HCT116 (cell line): ENCODE measurements around the gene NASP. TPM values are rescaled to one million over a fixed set of nuclear protein-coding genes. Genes with fewer than 3 reads are reported as not detected.

Experiments
- ATAC-seq: fragments of 200-7000 bp; cut with Tn5 transposase; 2 replicates; pipeline ENCODE4 v1.9.1; 2020; ENCODE audit warnings: mild to moderate bottlenecking, moderate library complexity
- BruUV-seq: library from RNA; stranded (reverse); fragments of 400-500 nt; replicated peaks from 2 replicates; lab custom pipeline; 2021; lab: Mats Ljungman, UMichigan
- CTCF ChIA-PET: fragments of 300-600 bp; sonication (Branson Sonifier 250); formaldehyde crosslinking; loops from one replicate; lab custom pipeline; 2021; ENCODE audit warnings: antibody characterized with exemption; lab: Charles Lee
- POLR2A ChIA-PET: fragments of 300-600, 350-600 bp; sonication (Branson Sonifier 250); formaldehyde crosslinking; loops from one replicate; lab custom pipeline; 2021; ENCODE audit warnings: antibody characterized with exemption; lab: Charles Lee
- RAD21 ChIA-PET, 2 experiments: fragments of 300-600 bp; sonication (Branson Sonifier 250); formaldehyde crosslinking; loops; one replicate each; lab custom pipeline; 2023; ENCODE audit warnings: low total read pairs in 2 of 2; ENCODE audit not compliant: uncharacterized antibody in 2 of 2, unreplicated experiment in 2 of 2, low non-redundant PET in 1 of 2; lab: Charles Lee
- DNase-seq: peaks from one replicate; pipeline ENCODE4 v3.0.0-alpha.2; 2010; ENCODE audit warnings: low read depth, low spot score
- H2AFZ ChIP-seq: fragments of 200-600 bp; shearing (Covaris generic), sonication (generic); 2 replicates; pipeline ENCODE4 v1.6.1; 2017; ENCODE audit warnings: low read depth, mixed run types, mixed read lengths, antibody characterized with exemption, low read length; ENCODE audit not compliant: poor library complexity, severe bottlenecking
- H3K27ac ChIP-seq: 2 replicates; pipeline ENCODE4 v1.5.1; 2012; ENCODE audit warnings: low read depth, low read length
- H3K27me3 ChIP-seq: fragments of 200-600 bp; sonication (generic); 2 replicates; pipeline ENCODE4 v1.6.1; 2016; ENCODE audit warnings: mixed run types, low read length, mixed read lengths; ENCODE audit not compliant: insufficient read depth
- H3K36me3 ChIP-seq, 2 experiments: fragments of 200-500 bp in 1 of 2; fragments of 200-600 bp in 1 of 2; sonication (Bioruptor generic) in 1 of 2; sonication (generic) in 1 of 2; 2 replicates each; pipeline versions ENCODE4 v1.5.1 to v1.6.1; 2014 to 2016; ENCODE audit warnings: low read length in 2 of 2, inconsistent platforms in 1 of 2, mixed read lengths in 1 of 2, mixed run types in 1 of 2; ENCODE audit not compliant: insufficient read depth in 2 of 2, control insufficient read depth in 1 of 2
- H3K4me1 ChIP-seq, 2 experiments: fragments of 200-600 bp in 1 of 2; sonication (generic) in 1 of 2; 2 replicates each; pipeline versions ENCODE4 v1.5.1 to v1.6.1; 2012 to 2017; ENCODE audit warnings: low read length in 2 of 2, inconsistent platforms in 1 of 2, mild to moderate bottlenecking in 1 of 2, mixed read lengths in 1 of 2, mixed run types in 1 of 2, moderate library complexity in 1 of 2; ENCODE audit not compliant: insufficient read depth in 2 of 2, control insufficient read depth in 1 of 2
- H3K4me2 ChIP-seq: fragments of 200-600 bp; sonication (generic); 2 replicates; pipeline ENCODE4 v1.6.1; 2017; ENCODE audit warnings: mixed run types, low read length, mixed read lengths
- H3K4me3 ChIP-seq, 2 experiments: fragments of 200-600 bp in 1 of 2; sonication (generic) in 1 of 2; replicated peaks in 1 of 2; 2 replicates each; pipeline ENCODE4 v1.5.1; 2011 to 2016; ENCODE audit warnings: low read length in 2 of 2, control low read depth in 1 of 2, low read depth in 1 of 2, mild to moderate bottlenecking in 1 of 2, mixed read lengths in 1 of 2, mixed run types in 1 of 2
- H3K79me2 ChIP-seq: fragments of 200-600 bp; sonication (generic); 2 replicates; pipeline ENCODE4 v1.6.1; 2017; ENCODE audit warnings: mild to moderate bottlenecking, mixed run types, low read length, moderate library complexity, mixed read lengths; ENCODE audit not compliant: insufficient read depth
- H3K9ac ChIP-seq: fragments of 200-600 bp; sonication (generic); 2 replicates; pipeline ENCODE4 v1.6.1; 2016; ENCODE audit warnings: low read length, mixed read lengths
- H3K9me2 ChIP-seq: fragments of 200-600 bp; sonication (generic), shearing (Covaris generic); 2 replicates; pipeline ENCODE4 v1.6.1; 2017; ENCODE audit warnings: mixed run types, mild to moderate bottlenecking, moderate library complexity; ENCODE audit not compliant: insufficient read depth
- H3K9me3 ChIP-seq, 2 experiments: fragments of 200-500 bp in 1 of 2; fragments of 200-600 bp in 1 of 2; sonication (Bioruptor generic) in 1 of 2; sonication (generic) in 1 of 2; 2 replicates each; pipeline ENCODE4 v1.6.1; 2014 to 2017; ENCODE audit warnings: low read length in 2 of 2, mixed read lengths in 2 of 2, inconsistent platforms in 1 of 2, low read depth in 1 of 2, mild to moderate bottlenecking in 1 of 2, mixed run types in 1 of 2, moderate library complexity in 1 of 2; ENCODE audit not compliant: control insufficient read depth in 1 of 2, insufficient read depth in 1 of 2
- H4K20me1 ChIP-seq: fragments of 200-600 bp; sonication (generic), shearing (Covaris generic); 2 replicates; pipeline ENCODE4 v1.6.1; 2017; ENCODE audit warnings: mixed run types, mild to moderate bottlenecking, moderate library complexity; ENCODE audit not compliant: insufficient read depth
- CEBPB ChIP-seq: IDR thresholded peaks from 2 replicates; pipeline ENCODE4 v1.6.1; 2012; ENCODE audit warnings: low read depth
- ELF1 ChIP-seq: IDR thresholded peaks from 2 replicates; pipeline ENCODE4 v1.6.1; 2012; ENCODE audit warnings: low read depth, borderline replicate concordance
- EZH2 ChIP-seq: fragments of 200-600 bp; sonication (generic); IDR thresholded peaks from 2 replicates; pipeline ENCODE4 v1.6.1; 2017; ENCODE audit warnings: antibody characterized with exemption, mixed run types
- EZH2phosphoT487 ChIP-seq: fragments of 200-600 bp; IDR thresholded peaks from 2 replicates; pipeline ENCODE4 v1.6.1; 2018; ENCODE audit warnings: antibody characterized with exemption, borderline replicate concordance
- JUND ChIP-seq: IDR thresholded peaks from 2 replicates; pipeline ENCODE4 v1.6.1; 2012
- POLR2AphosphoS5 ChIP-seq: IDR thresholded peaks from 2 replicates; pipeline ENCODE4 v1.6.1; 2011; ENCODE audit warnings: mild to moderate bottlenecking, low read depth, low read length, moderate library complexity
- SRF ChIP-seq: IDR thresholded peaks from 2 replicates; pipeline ENCODE4 v1.6.1; 2012; ENCODE audit warnings: low read depth
- TCF7L2 ChIP-seq: IDR thresholded peaks from 2 replicates; pipeline ENCODE4 v1.7.0; 2011; ENCODE audit warnings: borderline replicate concordance, inconsistent platforms; ENCODE audit not compliant: insufficient read depth, insufficient read length; ENCODE audit errors: extremely low read depth
- YY1 ChIP-seq: IDR thresholded peaks from 2 replicates; pipeline ENCODE4 v1.6.1; 2011; ENCODE audit warnings: low read length, low read depth, moderate library complexity, mild to moderate bottlenecking; ENCODE audit not compliant: insufficient replicate concordance; ENCODE audit errors: extremely low read depth
- ZBTB33 ChIP-seq: IDR thresholded peaks from 2 replicates; pipeline ENCODE4 v1.6.1; 2011; ENCODE audit warnings: mild to moderate bottlenecking, low read length, moderate library complexity; ENCODE audit not compliant: insufficient replicate concordance; ENCODE audit errors: extremely low read depth
- intact Hi-C: fragments of 100-400 bp; cut with micrococcal nuclease; formaldehyde crosslinking; loops from 2 replicates; pipeline ENCODE4 v1.10.0; 2022
- total RNA-seq: library from RNA; stranded (reverse); gene quantifications from one replicate; pipeline ENCODE4 v1.2.1, GENCODE V29; 2021; ENCODE audit not compliant: unreplicated experiment
- TF ChIP-seq, protein P1 (sequence below): IDR thresholded peaks from 2 replicates; pipeline ENCODE4 v1.6.1; 2012
- TF ChIP-seq, protein P2 (sequence below), 3 experiments: fragments of 200-600 bp in 1 of 3; sonication (generic) in 1 of 3; IDR thresholded peaks in 2 of 3; conservative IDR thresholded peaks in 1 of 3; 2 replicates each; pipeline ENCODE4 v1.5.1; 2012 to 2017; ENCODE audit warnings: low read depth in 2 of 3, low read length in 2 of 3, antibody characterized with exemption in 1 of 3, borderline replicate concordance in 1 of 3, control low read depth in 1 of 3, mild to moderate bottlenecking in 1 of 3, mixed read lengths in 1 of 3, mixed run types in 1 of 3, moderate library complexity in 1 of 3; ENCODE audit not compliant: insufficient read depth in 1 of 3

The NASP gene
- total RNA-seq, 1 experiment from 2014 or later: 185 TPM

- BruUV-seq: no TSS peak
- RAD21 ChIA-PET: no interaction called here
- no peaks in the 10 kb centered on the region for H3K9me3 ChIP-seq
- no peak for TF ChIP-seq SRF
- TF ChIP-seq YY1: no peak
- no peak for TF ChIP-seq JUND
- no peak for TF ChIP-seq CEBPB
- TF ChIP-seq POLR2AphosphoS5: no peak
- no peak for TF ChIP-seq TCF7L2
- TF ChIP-seq EZH2phosphoT487: no peak
- TF ChIP-seq ELF1: no peak
- no peak for TF ChIP-seq ZBTB33
- TF ChIP-seq, protein P1, sequence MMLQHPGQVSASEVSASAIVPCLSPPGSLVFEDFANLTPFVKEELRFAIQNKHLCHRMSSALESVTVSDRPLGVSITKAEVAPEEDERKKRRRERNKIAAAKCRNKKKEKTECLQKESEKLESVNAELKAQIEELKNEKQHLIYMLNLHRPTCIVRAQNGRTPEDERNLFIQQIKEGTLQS: no peak
- TF ChIP-seq, protein P2, sequence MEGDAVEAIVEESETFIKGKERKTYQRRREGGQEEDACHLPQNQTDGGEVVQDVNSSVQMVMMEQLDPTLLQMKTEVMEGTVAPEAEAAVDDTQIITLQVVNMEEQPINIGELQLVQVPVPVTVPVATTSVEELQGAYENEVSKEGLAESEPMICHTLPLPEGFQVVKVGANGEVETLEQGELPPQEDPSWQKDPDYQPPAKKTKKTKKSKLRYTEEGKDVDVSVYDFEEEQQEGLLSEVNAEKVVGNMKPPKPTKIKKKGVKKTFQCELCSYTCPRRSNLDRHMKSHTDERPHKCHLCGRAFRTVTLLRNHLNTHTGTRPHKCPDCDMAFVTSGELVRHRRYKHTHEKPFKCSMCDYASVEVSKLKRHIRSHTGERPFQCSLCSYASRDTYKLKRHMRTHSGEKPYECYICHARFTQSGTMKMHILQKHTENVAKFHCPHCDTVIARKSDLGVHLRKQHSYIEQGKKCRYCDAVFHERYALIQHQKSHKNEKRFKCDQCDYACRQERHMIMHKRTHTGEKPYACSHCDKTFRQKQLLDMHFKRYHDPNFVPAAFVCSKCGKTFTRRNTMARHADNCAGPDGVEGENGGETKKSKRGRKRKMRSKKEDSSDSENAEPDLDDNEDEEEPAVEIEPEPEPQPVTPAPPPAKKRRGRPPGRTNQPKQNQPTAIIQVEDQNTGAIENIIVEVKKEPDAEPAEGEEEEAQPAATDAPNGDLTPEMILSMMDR (IDR thresholded peaks at IDR 0.05 in 2 of 3, conservative IDR thresholded peaks at IDR 0.05 in 1 of 3; ENCODE audit: borderline replicate concordance in 1 of 3, insufficient read depth in 1 of 3, low read depth in 2 of 3, low read length in 2 of 3): no peak
- no peak for TF ChIP-seq EZH2
- H2AFZ ChIP-seq: no peak overlapping the region
- peaks cover 16 to 20% of the 10 kb centered on the region in 2 experiments; a peak in 2 of 4 replicates for H3K36me3 ChIP-seq
- H3K27me3 ChIP-seq: no peaks in the 10 kb centered on the region
- H3K79me2 ChIP-seq: no peaks in the 10 kb centered on the region
- H3K4me2 ChIP-seq: no peak overlapping the region
- intact Hi-C loops: no loop called here
- no peak overlapping the region for H3K4me3 ChIP-seq
- DNase-seq: no peak
- no peak overlapping the region for H3K27ac ChIP-seq
- CTCF ChIA-PET: no interaction called here
- H3K4me1 ChIP-seq: no peaks in the 10 kb centered on the region
- H4K20me1 ChIP-seq: peaks cover 5% of the 10 kb centered on the region; the same call in 1 of the 2 replicates
- ATAC-seq: no peak
- no peak overlapping the region for H3K9ac ChIP-seq
- POLR2A ChIA-PET: no interaction called here
- no peaks in the 10 kb centered on the region for H3K9me2 ChIP-seq
These were observed 38.2 kb downstream of the NASP start for GRCh38 chr1:45621895-45622523.
